ENCODE measurements around the gene WDR70.
"Not testable (repeated sequence)": the region's sequence is repeated elsewhere in the genome, so short reads cannot be mapped to it uniquely, and the experiment has no call there.

Gene WDR70

GRCh38 chr5:37571985-37572384 is 192.9 kb downstream of the WDR70 start:
- DNase-seq (ENCODE audit: low read depth), result no peak

- DNase-seq (ENCODE audit: low read depth), result no peak
These were observed 196.7 kb downstream of the WDR70 start for GRCh38 chr5:37575541-37576489.

- no peak for DNase-seq (ENCODE audit: low read depth)
These were observed 197.4 kb downstream of the WDR70 start for GRCh38 chr5:37576552-37576951.

GRCh38 chr5:37578176-37578575 is 199.1 kb downstream of the WDR70 start:
- no peak for DNase-seq (ENCODE audit: low read depth)

GRCh38 chr5:37580106-37580505 is 201.0 kb downstream of the WDR70 start:
- DNase-seq (ENCODE audit: low read depth), result no peak

- DNase-seq (ENCODE audit: low read depth), result no peak
These were observed 203.1 kb downstream of the WDR70 start for GRCh38 chr5:37582202-37582601.

GRCh38 chr5:37593292-37593691 is 214.2 kb downstream of the WDR70 start:
- not testable (repeated sequence) for DNase-seq (ENCODE audit: low read depth)

GRCh38 chr5:37594864-37595263 is 215.7 kb downstream of the WDR70 start:
- DNase-seq (ENCODE audit: low read depth), result not testable (repeated sequence)

GRCh38 chr5:37598733-37599132 is 219.6 kb downstream of the WDR70 start:
- DNase-seq (ENCODE audit: low read depth), result no peak

- no peak for DNase-seq (ENCODE audit: low read depth)
These were observed 222.0 kb downstream of the WDR70 start for GRCh38 chr5:37601163-37601562.

GRCh38 chr5:37603072-37603471 is 224.0 kb downstream of the WDR70 start:
- no peak for DNase-seq (ENCODE audit: low read depth)

GRCh38 chr5:37604290-37604689 is 225.2 kb downstream of the WDR70 start:
- no peak for DNase-seq (ENCODE audit: low read depth)

GRCh38 chr5:37606148-37606547 is 227.0 kb downstream of the WDR70 start:
- DNase-seq (ENCODE audit: low read depth), result no peak

- no peak for DNase-seq (ENCODE audit: low read depth)
These were observed 227.6 kb downstream of the WDR70 start for GRCh38 chr5:37606632-37607248.

GRCh38 chr5:37615184-37615583 is 236.1 kb downstream of the WDR70 start:
- DNase-seq (ENCODE audit: low read depth), result peak; percentile 68

GRCh38 chr5:37619353-37619752 is 240.2 kb downstream of the WDR70 start:
- DNase-seq (ENCODE audit: low read depth), result peak; percentile 36

- not testable (repeated sequence) for DNase-seq (ENCODE audit: low read depth)
These were observed 243.2 kb downstream of the WDR70 start for GRCh38 chr5:37622354-37622753.

- no peak for DNase-seq (ENCODE audit: low read depth)
These were observed 247.1 kb downstream of the WDR70 start for GRCh38 chr5:37626266-37626665.

- no peak for DNase-seq (ENCODE audit: low read depth)
These were observed 249.8 kb downstream of the WDR70 start for GRCh38 chr5:37628876-37629275.

GRCh38 chr5:37631939-37632338 is 252.8 kb downstream of the WDR70 start:
- no peak for DNase-seq (ENCODE audit: low read depth)

GRCh38 chr5:37637165-37637845 is 258.2 kb downstream of the WDR70 start:
- no peak for DNase-seq (ENCODE audit: low read depth)

- DNase-seq (ENCODE audit: low read depth), result no peak
These were observed 259.8 kb downstream of the WDR70 start for GRCh38 chr5:37638897-37639296.

GRCh38 chr5:37640088-37640487 is 261.0 kb downstream of the WDR70 start:
- no peak for DNase-seq (ENCODE audit: low read depth)

Measured in GM04504 (cell line).